Breast epithelium (tissue), 4 donors: ENCODE measurements around the gene RANBP17. TPM values are rescaled to one million over a fixed set of nuclear protein-coding genes. Genes with fewer than 3 reads are reported as not detected.

Experiments used
- DNase-seq, 2 donors: peaks; one replicate each; pipeline ENCODE4 v3.0.0-alpha.2; 2019; ENCODE audit warnings: low spot score in 2 of 2
- H3K27ac ChIP-seq, 2 donors: fragments of 200-600 bp; sonication (generic) in 1 of 2; one replicate each; pipeline ENCODE4 v1.5.1; 2016 to 2019; ENCODE audit warnings: mild to moderate bottlenecking in 1 of 2
- H3K27me3 ChIP-seq, 2 donors: fragments of 200-600 bp; sonication (generic) in 1 of 2; one replicate each; pipeline versions ENCODE4 v1.5.1 to v1.6.0; 2017 to 2019; ENCODE audit warnings: control low read depth in 1 of 2, mild to moderate bottlenecking in 1 of 2
- H3K36me3 ChIP-seq: fragments of 200-600 bp; one replicate; pipeline ENCODE4 v1.5.1; 2019
- H3K4me1 ChIP-seq, 2 donors: fragments of 200-600 bp; sonication (generic); one replicate each; pipeline ENCODE4 v1.5.1; 2016 to 2019; ENCODE audit warnings: control low read depth in 1 of 2
- H3K4me3 ChIP-seq, 3 donors: fragments of 200-600 bp; sonication (generic); 1 replicate in 2 of 3; 2 replicates in 1 of 3; pipeline ENCODE4 v1.5.1; 2016 to 2019; ENCODE audit warnings: mild to moderate bottlenecking in 3 of 3, moderate library complexity in 2 of 3
- H3K9me3 ChIP-seq, 2 donors: fragments of 200-600 bp; sonication (generic) in 1 of 2; one replicate each; pipeline ENCODE4 v1.5.1; 2016 to 2019; ENCODE audit warnings: control low read depth in 1 of 2
- POLR2A ChIP-seq: fragments of 450-650 bp; IDR thresholded peaks from one replicate; pipeline ENCODE4 v1.6.1; 2016; ENCODE audit warnings: antibody characterized with exemption, mild to moderate bottlenecking, moderate library complexity
- POLR2AphosphoS5 ChIP-seq, 3 donors: sonication (generic); formaldehyde crosslinking; IDR thresholded peaks; one replicate each; pipeline ENCODE4 v1.6.1; 2017; ENCODE audit warnings: antibody characterized with exemption in 3 of 3
- intact Hi-C: fragments of 100-400 bp; cut with DNase I; formaldehyde crosslinking; loops from one replicate; pipeline ENCODE4 v1.15.1; 2023; ENCODE audit warnings: low total_unique reads
- total RNA-seq, 3 donors: library from RNA; depleted of rRNA; stranded (reverse); fragments of >200 nt; gene quantifications; one replicate each; pipeline ENCODE4 v1.1.0, GENCODE V29; 2016
- TF ChIP-seq, protein P1 (sequence below), 3 donors: fragments of 450-650 bp; IDR thresholded peaks; one replicate each; pipeline ENCODE4 v1.5.1; 2016 to 2017; ENCODE audit warnings: antibody characterized with exemption in 3 of 3, mild to moderate bottlenecking in 3 of 3, moderate library complexity in 3 of 3

RANBP17 gene
- total RNA-seq: 10 to 100 TPM in 2 of 3 donors, 1 to 10 TPM in 1; 6.9 to 28.4 (median 13.4) TPM

DNA sequence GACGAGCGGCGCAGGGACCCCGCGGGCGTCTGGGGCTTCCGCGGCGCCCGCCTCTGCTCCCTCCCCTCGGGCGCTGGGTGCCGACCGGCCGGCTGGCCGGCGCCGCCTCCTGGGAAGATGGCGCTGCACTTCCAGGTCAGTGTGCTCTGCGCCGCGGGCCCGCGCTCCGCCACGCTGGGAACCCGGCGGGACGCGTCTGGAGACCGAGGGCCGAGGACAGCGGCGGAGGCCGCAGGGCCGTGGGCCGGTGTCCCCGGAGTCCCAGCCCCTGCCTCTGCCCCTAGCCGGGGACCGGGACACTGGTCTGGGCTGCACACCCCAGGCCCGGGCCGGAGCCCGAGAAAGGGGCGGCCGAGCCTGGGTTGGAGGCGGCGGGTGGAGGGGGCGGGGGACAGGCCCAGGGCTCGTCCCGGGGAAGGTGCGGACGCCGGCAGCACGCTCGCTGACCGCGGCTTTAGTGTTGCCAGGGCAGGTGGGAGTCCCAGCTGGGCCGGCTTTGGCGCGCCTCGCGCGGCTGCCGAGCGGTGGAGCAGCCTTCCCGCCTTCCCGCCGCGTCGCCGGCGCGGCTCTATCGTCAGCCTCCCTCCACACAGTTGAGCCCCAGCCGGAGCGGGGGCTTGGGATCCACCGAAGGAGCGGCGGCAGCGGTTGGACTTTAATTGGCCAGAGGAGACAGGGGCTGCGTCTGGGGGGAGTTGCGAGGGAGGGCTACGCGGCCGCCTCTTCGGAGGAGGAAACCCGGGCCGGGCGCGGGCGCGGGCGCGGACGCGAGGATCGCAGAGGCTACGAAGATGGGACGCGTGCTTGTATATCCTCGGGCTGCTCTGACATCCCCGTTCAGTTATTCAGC is at the start of gene RANBP17:
Gene RANBP17 (plus strand): TSS at position 102 of the 850 bp plus-strand sequence.
- Histone ChIP-seq H3K27ac (peak within 1 kb of the TSS; percentile 8 to 21), H3K27me3 (no peaks in the 10 kb centered on the region), H3K9me3 (peaks cover 19 to 29% of the 10 kb centered on the region in 2 donors), H3K4me3 (peak within 1 kb of the TSS; percentile 61 to 73 (median 71)), H3K36me3 (no peaks in the 10 kb centered on the region), H3K4me1 (no peaks in the 10 kb centered on the region)
- no peak for DNase-seq
- TF ChIP-seq POLR2A: no peak
- TF ChIP-seq POLR2AphosphoS5 (IDR thresholded peaks at IDR 0.05): no peak
- TF ChIP-seq, protein P1, sequence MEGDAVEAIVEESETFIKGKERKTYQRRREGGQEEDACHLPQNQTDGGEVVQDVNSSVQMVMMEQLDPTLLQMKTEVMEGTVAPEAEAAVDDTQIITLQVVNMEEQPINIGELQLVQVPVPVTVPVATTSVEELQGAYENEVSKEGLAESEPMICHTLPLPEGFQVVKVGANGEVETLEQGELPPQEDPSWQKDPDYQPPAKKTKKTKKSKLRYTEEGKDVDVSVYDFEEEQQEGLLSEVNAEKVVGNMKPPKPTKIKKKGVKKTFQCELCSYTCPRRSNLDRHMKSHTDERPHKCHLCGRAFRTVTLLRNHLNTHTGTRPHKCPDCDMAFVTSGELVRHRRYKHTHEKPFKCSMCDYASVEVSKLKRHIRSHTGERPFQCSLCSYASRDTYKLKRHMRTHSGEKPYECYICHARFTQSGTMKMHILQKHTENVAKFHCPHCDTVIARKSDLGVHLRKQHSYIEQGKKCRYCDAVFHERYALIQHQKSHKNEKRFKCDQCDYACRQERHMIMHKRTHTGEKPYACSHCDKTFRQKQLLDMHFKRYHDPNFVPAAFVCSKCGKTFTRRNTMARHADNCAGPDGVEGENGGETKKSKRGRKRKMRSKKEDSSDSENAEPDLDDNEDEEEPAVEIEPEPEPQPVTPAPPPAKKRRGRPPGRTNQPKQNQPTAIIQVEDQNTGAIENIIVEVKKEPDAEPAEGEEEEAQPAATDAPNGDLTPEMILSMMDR (IDR thresholded peaks at IDR 0.05): no peak
- intact Hi-C loops: no loop called here

DNA sequence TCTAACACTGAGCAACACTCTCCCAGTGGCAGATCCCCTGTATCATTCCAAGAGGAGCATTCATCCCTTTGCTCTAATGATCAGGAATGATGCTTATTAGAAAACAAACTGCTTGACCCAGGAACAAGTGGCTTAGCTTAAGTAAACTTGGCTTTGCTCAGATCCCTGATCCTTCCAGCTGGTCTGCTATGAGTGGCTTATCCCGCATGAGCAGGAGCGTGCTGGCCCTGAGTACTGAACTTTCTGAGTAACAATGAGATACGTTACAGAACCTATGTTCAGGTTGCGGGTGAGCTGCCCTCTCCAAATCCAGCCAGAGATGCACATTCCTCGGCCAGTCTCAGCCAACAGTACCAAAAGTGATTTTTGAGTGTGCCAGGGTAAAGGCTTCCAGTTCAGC is 48.6 kb upstream of the RANBP17 start:
- Histone ChIP-seq H3K27ac (no peak overlapping the region), H3K27me3 (no peaks in the 10 kb centered on the region), H3K9me3 (no peaks in the 10 kb centered on the region), H3K4me1 (no peaks in the 10 kb centered on the region), H3K4me3 (no peak overlapping the region), H3K36me3 (no peaks in the 10 kb centered on the region)
- intact Hi-C loops: no loop called here
- TF ChIP-seq POLR2AphosphoS5 (IDR thresholded peaks at IDR 0.05) (no peak), POLR2A (no peak)
- TF ChIP-seq, protein P1 (IDR thresholded peaks at IDR 0.05): no peak
- DNase-seq: no peak

DNA sequence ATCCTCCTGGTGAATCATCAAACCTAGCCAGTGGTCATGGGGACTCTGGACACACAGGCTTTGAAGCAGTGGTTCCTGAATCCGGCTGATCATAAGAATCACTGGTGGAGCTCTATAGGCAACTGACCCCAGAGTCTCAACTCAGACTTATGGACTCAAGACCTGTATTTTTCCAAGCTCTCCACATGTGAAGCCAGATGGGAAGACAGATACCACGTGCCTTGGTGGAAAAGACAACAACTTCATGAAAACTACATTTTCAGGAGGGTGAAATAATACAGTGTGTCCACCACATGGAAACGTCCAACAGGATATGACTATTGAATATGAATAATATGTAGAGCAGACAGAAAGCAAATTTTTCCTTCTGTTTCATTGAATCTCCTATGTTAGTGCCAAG is 44.6 kb upstream of the RANBP17 start:
- H3K27me3 ChIP-seq: no peaks in the 10 kb centered on the region
- TF ChIP-seq POLR2AphosphoS5 (IDR thresholded peaks at IDR 0.05): no peak
- no peak for TF ChIP-seq POLR2A

DNA sequence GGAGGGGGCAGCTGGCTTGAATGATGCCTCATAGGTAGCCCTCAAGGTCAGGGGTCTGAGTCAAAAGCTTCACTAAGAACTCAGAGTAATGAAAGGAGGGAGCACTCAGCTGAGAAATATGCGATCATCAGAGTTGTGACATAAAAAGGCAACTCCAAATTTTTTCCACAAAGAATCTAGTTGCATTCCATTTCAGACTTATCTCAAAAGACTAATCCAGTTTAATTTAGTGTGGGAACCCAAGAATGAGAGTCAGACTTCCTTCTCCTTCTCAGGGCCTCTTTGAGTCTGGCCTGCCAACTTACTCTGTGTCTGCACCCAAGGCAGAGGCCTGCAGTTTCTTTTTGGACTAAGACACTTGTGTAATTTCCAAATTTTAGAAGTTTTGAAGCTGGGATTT is 43.6 kb upstream of the RANBP17 start:
- Histone ChIP-seq H3K36me3 (no peaks in the 10 kb centered on the region), H3K4me3 (no peak overlapping the region), H3K27me3 (no peaks in the 10 kb centered on the region), H3K9me3 (no peaks in the 10 kb centered on the region), H3K4me1 (no peaks in the 10 kb centered on the region), H3K27ac (no peak overlapping the region)
- no peak for DNase-seq
- intact Hi-C loops: no loop called here
- TF ChIP-seq POLR2A (no peak), POLR2AphosphoS5 (IDR thresholded peaks at IDR 0.05) (no peak)
- TF ChIP-seq, protein P1 (IDR thresholded peaks at IDR 0.05): no peak

More for the DNA sequence above, 44.6 kb upstream of the RANBP17 start:
- no peak overlapping the region for H3K4me3 ChIP-seq
- no peaks in the 10 kb centered on the region for H3K9me3 ChIP-seq
- no peak overlapping the region for H3K27ac ChIP-seq
- no peaks in the 10 kb centered on the region for H3K4me1 ChIP-seq
- no peak for DNase-seq
- no peaks in the 10 kb centered on the region for H3K36me3 ChIP-seq
- intact Hi-C loops: no loop called here

DNA sequence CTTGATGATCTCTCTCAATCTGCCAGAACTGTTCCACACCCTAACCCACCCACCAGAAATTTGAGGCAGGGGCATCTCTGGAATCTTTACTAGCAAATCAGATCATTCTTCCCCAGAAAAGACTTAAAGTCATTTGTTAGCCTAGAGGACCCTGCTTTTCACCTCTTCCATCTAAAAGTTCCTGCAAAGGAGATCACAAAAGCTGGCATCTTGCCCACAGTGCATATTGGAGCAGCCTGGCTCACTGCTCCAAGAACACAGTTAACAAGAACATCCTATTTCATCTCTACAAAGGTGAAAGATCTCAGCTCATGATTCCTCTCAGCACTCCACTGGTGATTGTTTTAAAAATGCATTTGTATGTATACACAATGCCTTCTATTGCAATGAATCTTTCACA is 42.0 kb upstream of the RANBP17 start:
- intact Hi-C loops: no loop called here
- no peak overlapping the region for H3K4me3 ChIP-seq
- H3K27me3 ChIP-seq: no peaks in the 10 kb centered on the region
- no peak overlapping the region for H3K27ac ChIP-seq
- no peak for DNase-seq
- no peaks in the 10 kb centered on the region for H3K9me3 ChIP-seq
- no peaks in the 10 kb centered on the region for H3K4me1 ChIP-seq
- no peak for TF ChIP-seq POLR2A
- TF ChIP-seq POLR2AphosphoS5 (IDR thresholded peaks at IDR 0.05): no peak
- TF ChIP-seq, protein P1 (IDR thresholded peaks at IDR 0.05): no peak
- no peaks in the 10 kb centered on the region for H3K36me3 ChIP-seq
